T-helper 1 cell treated with Interleukin-12 subunit alpha and Interleukin-12 subunit beta and Interleukin-4 antibody, amounts not matched to agents 30 ng/mL and 1 ng/mL, for 36 hours (primary cell): ENCODE data around the gene U2AF2. TPM values are rescaled to one million over a fixed set of nuclear protein-coding genes. Genes with fewer than 3 reads are reported as not detected.

Experiments
- intact Hi-C: fragments of 100-400 bp; cut with micrococcal nuclease; formaldehyde crosslinking; loops from one replicate; pipeline ENCODE4 v1.15.1; 2024
- total RNA-seq: library from RNA; stranded (reverse); gene quantifications from 2 replicates; pipeline ENCODE4 v1.2.3, GENCODE V29; 2022

Gene U2AF2
- total RNA-seq, 1 donor from 2014 or later = 258 TPM

- intact Hi-C loops = loop anchor here (1.0 to 5.0 kb wide), 5 partner anchors 7 to 1440 kb away; partner anchors contain the start of genes FIZ1, RPL28 and RPS9
Measured at GRCh38 chr19:55642153-55643002, 12.5 kb upstream of the U2AF2 start.

- intact Hi-C loops = loop anchor here (1.0 to 5.0 kb wide), 5 partner anchors 8 to 1441 kb away; partner anchors contain the start of genes FIZ1, RPL28 and RPS9
Measured at GRCh38 chr19:55643003-55643886, 11.6 kb upstream of the U2AF2 start, which contains the start of gene ZNF581. Gene ZNF581 (plus strand): TSS chr19:55643649. CDS start chr19:55644572, 923 bp downstream.

- intact Hi-C loops = loop anchor here (1.0 to 5.0 kb wide), 5 partner anchors 9 to 1442 kb away; partner anchors contain the start of genes FIZ1, RPL28 and RPS9
Measured at GRCh38 chr19:55643887-55644176, 11.0 kb upstream of the U2AF2 start.

GRCh38 chr19:55644191-55644833 is 10.5 kb upstream of the U2AF2 start:
- intact Hi-C loops = loop anchor here (5.0 kb wide), 2 partner anchors 257 to 1442 kb away; partner anchors contain the start of genes RPL28 and RPS9

GRCh38 chr19:55644842-55645511 is 9.9 kb upstream of the U2AF2 start:
- intact Hi-C loops = loop anchor here (5.0 kb wide), 2 partner anchors 258 to 1443 kb away; partner anchors contain the start of genes RPL28 and RPS9

- intact Hi-C loops = no loop called here
Measured at GRCh38 chr19:55645512-55645881, 9.3 kb upstream of the U2AF2 start.

- intact Hi-C loops = no loop called here
Measured at GRCh38 chr19:55646889-55647731, 7.7 kb upstream of the U2AF2 start.

- intact Hi-C loops = no loop called here
Measured at GRCh38 chr19:55647732-55648584, 6.9 kb upstream of the U2AF2 start, which contains the start of gene CCDC106. Gene CCDC106 (plus strand): TSS chr19:55648212. CDS start chr19:55649047, 835 bp downstream.

GRCh38 chr19:55648585-55649267 is 6.1 kb upstream of the U2AF2 start:
- intact Hi-C loops = no loop called here

GRCh38 chr19:55649268-55650125 is 5.3 kb upstream of the U2AF2 start:
- intact Hi-C loops = loop anchor here (10.0 kb wide), 1 partner anchor 885 kb away; the partner anchor contains the start of gene ZFP28

GRCh38 chr19:55650126-55650557 is 4.7 kb upstream of the U2AF2 start:
- intact Hi-C loops = loop anchor here (10.0 kb wide), 1 partner anchor 885 kb away; the partner anchor contains the start of gene ZFP28

GRCh38 chr19:55650602-55651230 is 4.1 kb upstream of the U2AF2 start:
- intact Hi-C loops = loop anchor here (10.0 kb wide), 1 partner anchor 884 kb away; the partner anchor contains the start of gene ZFP28

- intact Hi-C loops = loop anchor here (10.0 kb wide), 1 partner anchor 884 kb away; the partner anchor contains the start of gene ZFP28
Measured at GRCh38 chr19:55651236-55651635, 3.6 kb upstream of the U2AF2 start.

- intact Hi-C loops = loop anchor here (1.0 to 10.0 kb wide), 3 partner anchors 9 to 882 kb away; partner anchors contain the start of genes ZFP28 and ZNF581
Measured at GRCh38 chr19:55652311-55653128, 2.3 kb upstream of the U2AF2 start.

- intact Hi-C loops = loop anchor here (1.0 to 10.0 kb wide), 16 partner anchors 10 to 1781 kb away; partner anchors contain the start of genes EPN1, FIZ1, KMT5C and RPL28
Measured at GRCh38 chr19:55653651-55654322, 1.0 kb upstream of the U2AF2 start.
